Kidney (tissue), 14 donors: ENCODE measurements around the gene GDF15. TPM values are rescaled to one million over a fixed set of nuclear protein-coding genes. Genes with fewer than 3 reads are reported as not detected.
A peak's percentile ranks its signal among the peaks of the same experiment; 100 is the strongest.

Experiments used
- DNase-seq, 5 donors: peaks; one replicate each; pipeline ENCODE4 v3.0.0-alpha.2; 2013 to 2020
- FAIRE-seq: peaks from 2 replicates; lab custom pipeline; 2012; peaks lifted over from hg19 to GRCh38; lab: Jason Lieb, UNC
- H3K27ac ChIP-seq, 2 donors: one replicate each; pipeline ENCODE4 v1.7.0; 2013; ENCODE audit warnings: low read depth in 2 of 2, low read length in 2 of 2, inconsistent platforms in 1 of 2
- H3K27me3 ChIP-seq: one replicate; pipeline ENCODE4 v1.7.1; 2013; ENCODE audit warnings: low read length, inconsistent platforms; ENCODE audit not compliant: control insufficient read depth, insufficient read depth
- H3K36me3 ChIP-seq, 3 donors: one replicate each; pipeline versions ENCODE4 v1.7.0 to v1.7.1; 2013; ENCODE audit warnings: low read length in 3 of 3, control low read depth in 1 of 3, inconsistent platforms in 1 of 3; ENCODE audit not compliant: insufficient read depth in 3 of 3, control insufficient read depth in 2 of 3
- H3K4me1 ChIP-seq, 3 donors: one replicate each; pipeline versions ENCODE4 v1.7.0 to v1.7.1; 2013; ENCODE audit warnings: low read length in 3 of 3, inconsistent platforms in 1 of 3, low read depth in 1 of 3; ENCODE audit not compliant: control insufficient read depth in 2 of 3, insufficient read depth in 2 of 3
- H3K4me3 ChIP-seq, 3 donors: one replicate each; pipeline versions ENCODE4 v1.7.0 to v1.8.1; 2013; ENCODE audit warnings: low read length in 3 of 3, control low read depth in 1 of 3, inconsistent platforms in 1 of 3
- H3K9ac ChIP-seq, 3 donors: one replicate each; pipeline versions ENCODE4 v1.7.0 to v1.7.1; 2013; ENCODE audit warnings: low read length in 3 of 3, control low read depth in 1 of 3, inconsistent platforms in 1 of 3
- H3K9me3 ChIP-seq, 3 donors: one replicate each; pipeline versions ENCODE4 v1.7.0 to v1.7.1; 2013; ENCODE audit warnings: low read length in 3 of 3, control low read depth in 1 of 3, inconsistent platforms in 1 of 3; ENCODE audit not compliant: control insufficient read depth in 2 of 3, insufficient read depth in 1 of 3
- intact Hi-C: fragments of 100-400 bp; cut with DNase I; formaldehyde crosslinking; loops from one replicate; pipeline ENCODE4 v1.11.1; 2022
- polyA plus RNA-seq: library from polyadenylated mRNA; stranded (reverse); fragments of 350-450 nt; fragmentation: Illumina TruSeq; extraction: RNeasy Lipid Tissue Mini Kit (QIAGEN cat#74804); gene quantifications from one replicate; pipeline ENCODE4 v1.2.3, GENCODE V29; 2014; ENCODE audit warnings: low read depth, low replicate concordance; ENCODE audit not compliant: insufficient read depth
- total RNA-seq: library from RNA; stranded (reverse); fragmentation: NEBNext Ultra II Directional; extraction: Animal tissue kit (Norgen Biotek cat#: 25700); gene quantifications from one replicate; pipeline ENCODE4 v1.2.1, GENCODE V29; 2021
- TF ChIP-seq, protein P1 (sequence below): IDR thresholded peaks from 3 replicates; pipeline ENCODE4 v1.5.1; 2012; ENCODE audit warnings: mild to moderate bottlenecking, moderate library complexity, borderline replicate concordance; ENCODE audit not compliant: insufficient read depth; ENCODE audit errors: extremely low read depth
- donor health status: control.
- donor health status: control.
- donor health status: control.
- donor health status: control.
- donor health status: control.
- donor health status: DM: yes; HTN: yes; CAD: no.
- donor health status: Normal renal cell carcinoma (clear cell type).

Gene GDF15
- total and polyA plus RNA-seq, 2 donors from 2014 or later, result 51.2 to 154 TPM

DNA sequence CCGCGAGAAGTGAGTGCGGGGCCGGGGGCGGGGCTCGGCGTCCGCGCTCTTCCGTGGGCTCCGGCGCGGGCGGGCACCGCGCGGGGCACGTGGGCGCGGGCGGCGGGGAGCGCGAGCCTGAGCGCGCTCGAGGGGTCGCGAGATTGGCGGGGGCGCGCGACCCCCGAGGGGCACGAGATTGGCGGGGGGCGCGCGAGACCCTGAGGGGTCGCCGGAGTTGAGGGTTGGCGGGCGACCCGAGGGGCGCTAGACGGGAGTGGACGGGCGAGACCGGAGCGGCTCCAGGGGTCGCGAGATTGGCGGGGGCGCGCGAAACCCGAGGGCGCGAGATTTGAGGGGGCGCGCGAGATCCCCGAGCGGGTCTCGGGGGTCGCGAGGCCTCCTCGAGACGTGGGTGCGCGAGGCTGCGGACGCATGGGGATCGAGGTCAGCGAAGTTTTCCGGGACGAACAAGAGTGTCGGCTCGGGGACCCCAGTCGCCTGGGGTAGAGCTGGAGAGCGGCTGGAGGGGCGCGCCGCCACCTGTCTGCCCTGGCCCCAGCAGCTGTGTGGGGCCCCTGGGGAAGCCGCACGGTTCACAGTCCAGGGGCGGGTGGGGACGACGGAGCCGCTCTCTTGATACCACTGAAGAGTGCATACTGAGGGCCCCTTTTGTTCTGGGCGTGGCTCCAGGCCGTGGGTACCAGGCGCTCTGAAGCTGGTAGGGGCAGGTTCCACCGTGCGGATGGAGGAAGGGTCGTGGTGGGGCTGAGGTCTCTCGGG lies 33.9 kb downstream of the GDF15 start:
- intact Hi-C loops, result no loop called here
- H3K36me3 ChIP-seq, result no peaks in the 10 kb centered on the region
- H3K27ac ChIP-seq, result peak overlapping the region; percentile 47 to 67
- FAIRE-seq, result no peak
- H3K4me3 ChIP-seq, result peak overlapping the region; percentile 19 to 59 (median 28)
- DNase-seq, result peak in 3 of 5 donors; percentile 53 to 84 (median 78)
- no peaks in the 10 kb centered on the region for H3K9me3 ChIP-seq
- H3K27me3 ChIP-seq, result no peaks in the 10 kb centered on the region
- H3K4me1 ChIP-seq, result peaks cover 0 to 38% (median 11%) of the 10 kb centered on the region in 3 donors
- TF ChIP-seq, protein P1, sequence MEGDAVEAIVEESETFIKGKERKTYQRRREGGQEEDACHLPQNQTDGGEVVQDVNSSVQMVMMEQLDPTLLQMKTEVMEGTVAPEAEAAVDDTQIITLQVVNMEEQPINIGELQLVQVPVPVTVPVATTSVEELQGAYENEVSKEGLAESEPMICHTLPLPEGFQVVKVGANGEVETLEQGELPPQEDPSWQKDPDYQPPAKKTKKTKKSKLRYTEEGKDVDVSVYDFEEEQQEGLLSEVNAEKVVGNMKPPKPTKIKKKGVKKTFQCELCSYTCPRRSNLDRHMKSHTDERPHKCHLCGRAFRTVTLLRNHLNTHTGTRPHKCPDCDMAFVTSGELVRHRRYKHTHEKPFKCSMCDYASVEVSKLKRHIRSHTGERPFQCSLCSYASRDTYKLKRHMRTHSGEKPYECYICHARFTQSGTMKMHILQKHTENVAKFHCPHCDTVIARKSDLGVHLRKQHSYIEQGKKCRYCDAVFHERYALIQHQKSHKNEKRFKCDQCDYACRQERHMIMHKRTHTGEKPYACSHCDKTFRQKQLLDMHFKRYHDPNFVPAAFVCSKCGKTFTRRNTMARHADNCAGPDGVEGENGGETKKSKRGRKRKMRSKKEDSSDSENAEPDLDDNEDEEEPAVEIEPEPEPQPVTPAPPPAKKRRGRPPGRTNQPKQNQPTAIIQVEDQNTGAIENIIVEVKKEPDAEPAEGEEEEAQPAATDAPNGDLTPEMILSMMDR, result no peak
- peak overlapping the region in 1 of 3 donors; percentile 17 for H3K9ac ChIP-seq

DNA sequence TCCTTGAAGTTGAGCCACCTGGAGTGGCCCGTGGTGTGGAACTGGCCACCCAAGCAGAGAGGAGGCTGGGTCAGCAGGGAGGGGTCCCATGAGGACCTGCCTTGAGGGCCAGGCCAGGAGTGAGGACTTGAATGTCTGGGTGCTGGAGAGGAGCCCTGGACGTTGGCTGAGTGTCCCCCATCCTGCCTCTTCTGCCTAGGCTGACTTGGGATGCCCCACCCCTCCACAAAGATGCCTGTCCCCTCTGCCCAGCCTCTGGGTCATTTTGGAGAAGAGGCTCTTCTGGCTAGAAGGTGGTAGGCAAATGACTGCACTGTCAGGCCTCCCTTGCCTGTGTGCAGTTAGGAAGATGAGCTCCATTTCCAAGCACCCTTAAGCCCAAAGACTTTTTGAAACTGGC lies 35.0 kb downstream of the GDF15 start:
- H3K27ac ChIP-seq, result no peak overlapping the region
- intact Hi-C loops, result no loop called here
- FAIRE-seq, result no peak
- no peak overlapping the region for H3K4me3 ChIP-seq
- H3K9me3 ChIP-seq, result no peaks in the 10 kb centered on the region
- H3K9ac ChIP-seq, result no peak overlapping the region
- peak in 2 of 5 donors; percentile 59 to 81 for DNase-seq
- H3K4me1 ChIP-seq, result peaks cover 0 to 32% (median 11%) of the 10 kb centered on the region in 3 donors
- H3K36me3 ChIP-seq, result no peaks in the 10 kb centered on the region
- TF ChIP-seq, protein P1, result no peak
- no peaks in the 10 kb centered on the region for H3K27me3 ChIP-seq

DNA sequence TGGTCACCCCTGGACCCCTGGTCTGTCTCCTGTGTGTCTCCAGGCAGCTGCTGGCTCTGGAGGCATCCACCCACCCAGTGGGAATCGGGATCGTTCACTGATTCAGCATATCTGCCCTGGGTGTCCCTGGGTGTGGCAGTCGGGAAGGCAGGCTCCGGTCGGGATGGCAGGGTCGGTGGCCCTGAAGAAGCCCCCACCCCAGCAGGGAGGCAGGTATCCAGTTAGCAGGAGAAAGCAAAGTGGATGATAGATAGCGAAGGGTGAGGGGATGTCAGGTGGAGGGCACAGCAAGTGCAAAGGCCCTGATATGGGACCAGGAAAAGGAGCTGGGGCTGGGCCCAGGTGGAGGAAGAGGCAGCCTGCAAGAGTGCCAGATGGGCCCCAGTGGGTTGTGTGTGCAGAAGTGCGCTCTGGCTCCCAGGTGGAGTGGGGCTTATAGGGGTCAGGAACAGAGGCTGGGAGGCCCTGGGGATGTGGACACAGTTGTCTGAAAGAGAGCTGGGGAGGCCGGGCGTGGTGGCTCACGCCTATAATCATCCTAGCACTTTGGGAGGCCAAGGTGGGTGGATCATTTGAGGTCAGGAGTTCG lies 35.5 kb downstream of the GDF15 start:
- FAIRE-seq (no peak), DNase-seq (peak in 2 of 5 donors; percentile 57 to 75)
- peaks cover 0 to 29% (median 11%) of the 10 kb centered on the region in 3 donors for H3K4me1 ChIP-seq
- H3K27me3 ChIP-seq, result no peaks in the 10 kb centered on the region
- no peaks in the 10 kb centered on the region for H3K9me3 ChIP-seq
- intact Hi-C loops, result no loop called here
- H3K36me3 ChIP-seq, result no peaks in the 10 kb centered on the region
- H3K27ac ChIP-seq, result no peak overlapping the region
- H3K4me3 ChIP-seq, result no peak overlapping the region
- no peak overlapping the region for H3K9ac ChIP-seq
- TF ChIP-seq, protein P1, result no peak
